ENCODE data around the gene HARS2.

DNA sequence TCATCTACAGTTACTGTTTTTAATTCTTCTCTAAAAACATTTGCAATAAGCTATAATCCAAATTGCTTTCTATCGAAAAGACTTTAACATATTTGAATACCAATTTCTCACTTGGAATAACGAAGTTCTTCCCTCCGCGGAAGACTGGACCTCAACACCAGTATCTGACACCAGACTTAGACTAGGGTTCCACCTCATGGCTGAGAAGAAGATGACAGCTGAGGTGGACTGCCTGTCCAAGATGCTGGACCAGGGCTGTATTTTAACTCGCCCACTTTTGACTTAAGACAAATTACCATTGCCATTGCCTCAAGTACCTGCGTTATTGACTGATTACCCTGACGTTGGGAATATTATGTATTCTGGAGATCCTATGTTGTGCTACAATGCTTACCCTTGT, 43.1 kb downstream of the HARS2 start:
- TF ChIP-seq, protein P1, sequence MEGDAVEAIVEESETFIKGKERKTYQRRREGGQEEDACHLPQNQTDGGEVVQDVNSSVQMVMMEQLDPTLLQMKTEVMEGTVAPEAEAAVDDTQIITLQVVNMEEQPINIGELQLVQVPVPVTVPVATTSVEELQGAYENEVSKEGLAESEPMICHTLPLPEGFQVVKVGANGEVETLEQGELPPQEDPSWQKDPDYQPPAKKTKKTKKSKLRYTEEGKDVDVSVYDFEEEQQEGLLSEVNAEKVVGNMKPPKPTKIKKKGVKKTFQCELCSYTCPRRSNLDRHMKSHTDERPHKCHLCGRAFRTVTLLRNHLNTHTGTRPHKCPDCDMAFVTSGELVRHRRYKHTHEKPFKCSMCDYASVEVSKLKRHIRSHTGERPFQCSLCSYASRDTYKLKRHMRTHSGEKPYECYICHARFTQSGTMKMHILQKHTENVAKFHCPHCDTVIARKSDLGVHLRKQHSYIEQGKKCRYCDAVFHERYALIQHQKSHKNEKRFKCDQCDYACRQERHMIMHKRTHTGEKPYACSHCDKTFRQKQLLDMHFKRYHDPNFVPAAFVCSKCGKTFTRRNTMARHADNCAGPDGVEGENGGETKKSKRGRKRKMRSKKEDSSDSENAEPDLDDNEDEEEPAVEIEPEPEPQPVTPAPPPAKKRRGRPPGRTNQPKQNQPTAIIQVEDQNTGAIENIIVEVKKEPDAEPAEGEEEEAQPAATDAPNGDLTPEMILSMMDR (IDR thresholded peaks at IDR 0.05) = peak in 3 of 5 experiments; percentile 8 to 23 (median 10)
- TF ChIP-seq POLR2A (IDR thresholded peaks at IDR 0.05) = no peak
